GM23338 (cell line): Measurements from ENCODE around the gene PIK3R3. TPM values are rescaled to one million over a fixed set of nuclear protein-coding genes. Genes with fewer than 3 reads are reported as not detected.
A peak's percentile ranks its signal among the peaks of the same experiment; 100 is the strongest.

ENCODE experiments used
- ATAC-seq: fragments of 200-7000 bp; cut with Tn5 transposase; 3 replicates; pipeline ENCODE4 v1.9.1; 2020
- DNase-seq: peaks from one replicate; pipeline ENCODE4 v3.0.0-alpha.2; 2015; ENCODE audit warnings: low spot score
- H2AFZ ChIP-seq: fragments of 200-600 bp; sonication (generic); 2 replicates; pipeline ENCODE4 v1.8.0; 2016; ENCODE audit warnings: antibody characterized with exemption, mild to moderate bottlenecking, moderate library complexity
- H3F3A ChIP-seq: fragments of 200-600 bp; sonication (generic); replicated peaks from 2 replicates; pipeline ENCODE4 v1.8.0; 2017; ENCODE audit warnings: antibody characterized with exemption, mixed run types, low read depth
- H3K27ac ChIP-seq: fragments of 200-600 bp; sonication (generic); 2 replicates; pipeline ENCODE4 v1.6.1; 2016; ENCODE audit warnings: low read depth
- H3K27me3 ChIP-seq: fragments of 200-600 bp; sonication (generic); 2 replicates; pipeline ENCODE4 v1.8.0; 2016; ENCODE audit warnings: mild to moderate bottlenecking, mixed run types, moderate library complexity; ENCODE audit not compliant: insufficient read depth
- H3K36me3 ChIP-seq: fragments of 200-600 bp; sonication (generic); 2 replicates; pipeline ENCODE4 v1.8.0; 2016; ENCODE audit warnings: mild to moderate bottlenecking; ENCODE audit not compliant: insufficient read depth
- H3K4me1 ChIP-seq: fragments of 200-600 bp; sonication (generic); 2 replicates; pipeline ENCODE4 v1.8.0; 2016; ENCODE audit warnings: mild to moderate bottlenecking, moderate library complexity; ENCODE audit not compliant: insufficient read depth
- H3K4me2 ChIP-seq: fragments of 200-600 bp; sonication (generic); 2 replicates; pipeline ENCODE4 v1.7.1; 2017; ENCODE audit warnings: mixed run types
- H3K4me3 ChIP-seq: fragments of 200-600 bp; sonication (generic); 2 replicates; pipeline ENCODE4 v1.6.1; 2016; ENCODE audit warnings: mixed run types
- H3K79me2 ChIP-seq: fragments of 200-600 bp; sonication (generic); replicated peaks from 2 replicates; pipeline ENCODE4 v1.8.0; 2017; ENCODE audit warnings: mild to moderate bottlenecking; ENCODE audit not compliant: insufficient read depth
- H3K9me2 ChIP-seq: fragments of 200-600 bp; sonication (generic); 2 replicates; pipeline ENCODE4 v1.8.0; 2017; ENCODE audit not compliant: insufficient read depth
- H4K20me1 ChIP-seq: fragments of 200-600 bp; sonication (generic); replicated peaks from 2 replicates; pipeline ENCODE4 v1.8.0; 2017; ENCODE audit warnings: mild to moderate bottlenecking; ENCODE audit not compliant: insufficient read depth
- H3K27ac Mint-ChIP-seq: 2 replicates; pipeline ENCODE4 v1.8.0; 2020; ENCODE audit warnings: inconsistent platforms, mild to moderate bottlenecking, moderate library complexity, mixed read lengths
- H3K27me3 Mint-ChIP-seq: 3 replicates; pipeline ENCODE4 v1.8.0; 2022; ENCODE audit warnings: low read depth, mild to moderate bottlenecking, moderate library complexity, mixed read lengths, inconsistent platforms; ENCODE audit not compliant: insufficient read depth, poor library complexity
- H3K36me3 Mint-ChIP-seq: 3 replicates; pipeline ENCODE4 v1.8.0; 2021; ENCODE audit warnings: low read depth, mild to moderate bottlenecking, inconsistent platforms, moderate library complexity, mixed read lengths
- H3K4me1 Mint-ChIP-seq: 3 replicates; pipeline ENCODE4 v1.8.0; 2020; ENCODE audit warnings: mild to moderate bottlenecking, inconsistent platforms, mixed read lengths
- H3K4me3 Mint-ChIP-seq: 3 replicates; pipeline ENCODE4 v1.8.0; 2021; ENCODE audit warnings: moderate library complexity, mild to moderate bottlenecking, inconsistent platforms, mixed read lengths
- H3K9me3 Mint-ChIP-seq: 3 replicates; pipeline ENCODE4 v1.8.0; 2020; ENCODE audit warnings: moderate library complexity, mild to moderate bottlenecking, inconsistent platforms, mixed read lengths
- CREB1 ChIP-seq: fragments of 250-450 bp; sonication (Bioruptor Pico); IDR thresholded peaks from 2 replicates; pipeline ENCODE4 v1.5.0; 2020; ENCODE audit warnings: low read depth, mild to moderate bottlenecking, moderate library complexity
- CTCF ChIP-seq, 2 experiments: fragments of 200-600 bp in 1 of 2; sonication (generic) in 1 of 2; conservative IDR thresholded peaks; 2 replicates each; pipeline versions ENCODE4 v1.5.1 to v1.6.1; 2016 to 2017; ENCODE audit warnings: antibody characterized with exemption in 2 of 2, low read depth in 2 of 2, mild to moderate bottlenecking in 2 of 2, moderate library complexity in 1 of 2
- EZH2 ChIP-seq: fragments of 200-600 bp; sonication (generic); IDR thresholded peaks from one replicate; pipeline ENCODE4 v1.8.0; 2017; ENCODE audit warnings: antibody characterized with exemption, mild to moderate bottlenecking, low read depth; ENCODE audit not compliant: unreplicated experiment
- EZH2phosphoT487 ChIP-seq: fragments of 200-600 bp; sonication (generic); IDR thresholded peaks from one replicate; pipeline ENCODE4 v1.8.1; 2018; ENCODE audit warnings: antibody characterized with exemption; ENCODE audit not compliant: unreplicated experiment
- JUNB ChIP-seq: IDR thresholded peaks from one replicate; pipeline ENCODE4 v1.6.1; 2016; ENCODE audit warnings: antibody characterized with exemption; ENCODE audit not compliant: unreplicated experiment
- NANOG ChIP-seq: IDR thresholded peaks from 2 replicates; pipeline ENCODE4 v1.6.1; 2016; ENCODE audit warnings: antibody characterized with exemption, borderline replicate concordance
- POLR2AphosphoS5 ChIP-seq: IDR thresholded peaks from 2 replicates; pipeline ENCODE4 v1.6.1; 2016; ENCODE audit warnings: antibody characterized with exemption, low read depth
- STAT1 ChIP-seq: IDR thresholded peaks from one replicate; pipeline ENCODE4 v1.6.1; 2016; ENCODE audit warnings: antibody characterized with exemption; ENCODE audit not compliant: unreplicated experiment
- ZNF114 ChIP-seq: fragments of 250-450 bp; sonication (Bioruptor Pico); IDR thresholded peaks from 2 replicates; pipeline ENCODE4 v1.5.0; 2020; ENCODE audit warnings: mild to moderate bottlenecking, moderate library complexity
- ZNF331 ChIP-seq: fragments of 250-450 bp; sonication (Bioruptor Pico); IDR thresholded peaks from 2 replicates; pipeline ENCODE4 v1.5.0; 2020; ENCODE audit warnings: low read depth, mild to moderate bottlenecking, moderate library complexity
- polyA plus RNA-seq: library from polyadenylated mRNA; unstranded; fragments of >200 nt; fragmentation: Nextera tagmentation; extraction: Ambion mirVana; gene quantifications from 2 replicates; pipeline ENCODE4 v1.2.1, GENCODE V29; 2016
- total RNA-seq: library from RNA; depleted of rRNA; stranded (reverse); fragments of >200 nt; shearing (Covaris generic); gene quantifications from 2 replicates; pipeline ENCODE4 v1.2.3, GENCODE V29; 2014
- TF ChIP-seq, protein P1 (sequence below): fragments of 250-450 bp; sonication (Bioruptor Pico); IDR thresholded peaks from 2 replicates; pipeline ENCODE4 v1.5.0; 2020; ENCODE audit warnings: mild to moderate bottlenecking, moderate library complexity
- TF ChIP-seq, protein P2 (sequence below): IDR thresholded peaks from one replicate; pipeline ENCODE4 v1.6.1; 2018; ENCODE audit warnings: antibody characterized with exemption; ENCODE audit not compliant: unreplicated experiment
- TF ChIP-seq, protein P3 (sequence below): IDR thresholded peaks from 2 replicates; pipeline ENCODE4 v1.6.1; 2016; ENCODE audit warnings: antibody characterized with exemption

Gene PIK3R3
- total and polyA plus RNA-seq, 2 experiments from 2014 or later: 7.5 to 8.6 TPM

- no peaks in the 10 kb centered on the region for H3K36me3 ChIP-seq
- peaks cover 17% of the 10 kb centered on the region for H3K79me2 ChIP-seq
- H3K4me1 ChIP-seq: peaks cover 23% of the 10 kb centered on the region
- Mint-ChIP-seq H3K36me3 (no peaks in the 10 kb centered on the region), H3K4me1 (peaks cover 27% of the 10 kb centered on the region), H3K4me3 (peak overlapping the region; percentile 93), H3K27me3 (peaks cover 9% of the 10 kb centered on the region), H3K9me3 (no peaks in the 10 kb centered on the region), H3K27ac (peak overlapping the region; percentile 100; the same call in 1 of the 2 replicates)
- H3K9me2 ChIP-seq: no peaks in the 10 kb centered on the region
- peak overlapping the region; percentile 91 for H3K4me3 ChIP-seq
- no peaks in the 10 kb centered on the region for H4K20me1 ChIP-seq
- DNase-seq (no peak), ATAC-seq (no peak)
- H3K4me2 ChIP-seq: peak overlapping the region; percentile 85
- H2AFZ ChIP-seq: peak overlapping the region; percentile 90; the same call in 1 of the 2 replicates
- no peak for TF ChIP-seq ZNF331
- no peak for TF ChIP-seq EZH2
- TF ChIP-seq, protein P1, sequence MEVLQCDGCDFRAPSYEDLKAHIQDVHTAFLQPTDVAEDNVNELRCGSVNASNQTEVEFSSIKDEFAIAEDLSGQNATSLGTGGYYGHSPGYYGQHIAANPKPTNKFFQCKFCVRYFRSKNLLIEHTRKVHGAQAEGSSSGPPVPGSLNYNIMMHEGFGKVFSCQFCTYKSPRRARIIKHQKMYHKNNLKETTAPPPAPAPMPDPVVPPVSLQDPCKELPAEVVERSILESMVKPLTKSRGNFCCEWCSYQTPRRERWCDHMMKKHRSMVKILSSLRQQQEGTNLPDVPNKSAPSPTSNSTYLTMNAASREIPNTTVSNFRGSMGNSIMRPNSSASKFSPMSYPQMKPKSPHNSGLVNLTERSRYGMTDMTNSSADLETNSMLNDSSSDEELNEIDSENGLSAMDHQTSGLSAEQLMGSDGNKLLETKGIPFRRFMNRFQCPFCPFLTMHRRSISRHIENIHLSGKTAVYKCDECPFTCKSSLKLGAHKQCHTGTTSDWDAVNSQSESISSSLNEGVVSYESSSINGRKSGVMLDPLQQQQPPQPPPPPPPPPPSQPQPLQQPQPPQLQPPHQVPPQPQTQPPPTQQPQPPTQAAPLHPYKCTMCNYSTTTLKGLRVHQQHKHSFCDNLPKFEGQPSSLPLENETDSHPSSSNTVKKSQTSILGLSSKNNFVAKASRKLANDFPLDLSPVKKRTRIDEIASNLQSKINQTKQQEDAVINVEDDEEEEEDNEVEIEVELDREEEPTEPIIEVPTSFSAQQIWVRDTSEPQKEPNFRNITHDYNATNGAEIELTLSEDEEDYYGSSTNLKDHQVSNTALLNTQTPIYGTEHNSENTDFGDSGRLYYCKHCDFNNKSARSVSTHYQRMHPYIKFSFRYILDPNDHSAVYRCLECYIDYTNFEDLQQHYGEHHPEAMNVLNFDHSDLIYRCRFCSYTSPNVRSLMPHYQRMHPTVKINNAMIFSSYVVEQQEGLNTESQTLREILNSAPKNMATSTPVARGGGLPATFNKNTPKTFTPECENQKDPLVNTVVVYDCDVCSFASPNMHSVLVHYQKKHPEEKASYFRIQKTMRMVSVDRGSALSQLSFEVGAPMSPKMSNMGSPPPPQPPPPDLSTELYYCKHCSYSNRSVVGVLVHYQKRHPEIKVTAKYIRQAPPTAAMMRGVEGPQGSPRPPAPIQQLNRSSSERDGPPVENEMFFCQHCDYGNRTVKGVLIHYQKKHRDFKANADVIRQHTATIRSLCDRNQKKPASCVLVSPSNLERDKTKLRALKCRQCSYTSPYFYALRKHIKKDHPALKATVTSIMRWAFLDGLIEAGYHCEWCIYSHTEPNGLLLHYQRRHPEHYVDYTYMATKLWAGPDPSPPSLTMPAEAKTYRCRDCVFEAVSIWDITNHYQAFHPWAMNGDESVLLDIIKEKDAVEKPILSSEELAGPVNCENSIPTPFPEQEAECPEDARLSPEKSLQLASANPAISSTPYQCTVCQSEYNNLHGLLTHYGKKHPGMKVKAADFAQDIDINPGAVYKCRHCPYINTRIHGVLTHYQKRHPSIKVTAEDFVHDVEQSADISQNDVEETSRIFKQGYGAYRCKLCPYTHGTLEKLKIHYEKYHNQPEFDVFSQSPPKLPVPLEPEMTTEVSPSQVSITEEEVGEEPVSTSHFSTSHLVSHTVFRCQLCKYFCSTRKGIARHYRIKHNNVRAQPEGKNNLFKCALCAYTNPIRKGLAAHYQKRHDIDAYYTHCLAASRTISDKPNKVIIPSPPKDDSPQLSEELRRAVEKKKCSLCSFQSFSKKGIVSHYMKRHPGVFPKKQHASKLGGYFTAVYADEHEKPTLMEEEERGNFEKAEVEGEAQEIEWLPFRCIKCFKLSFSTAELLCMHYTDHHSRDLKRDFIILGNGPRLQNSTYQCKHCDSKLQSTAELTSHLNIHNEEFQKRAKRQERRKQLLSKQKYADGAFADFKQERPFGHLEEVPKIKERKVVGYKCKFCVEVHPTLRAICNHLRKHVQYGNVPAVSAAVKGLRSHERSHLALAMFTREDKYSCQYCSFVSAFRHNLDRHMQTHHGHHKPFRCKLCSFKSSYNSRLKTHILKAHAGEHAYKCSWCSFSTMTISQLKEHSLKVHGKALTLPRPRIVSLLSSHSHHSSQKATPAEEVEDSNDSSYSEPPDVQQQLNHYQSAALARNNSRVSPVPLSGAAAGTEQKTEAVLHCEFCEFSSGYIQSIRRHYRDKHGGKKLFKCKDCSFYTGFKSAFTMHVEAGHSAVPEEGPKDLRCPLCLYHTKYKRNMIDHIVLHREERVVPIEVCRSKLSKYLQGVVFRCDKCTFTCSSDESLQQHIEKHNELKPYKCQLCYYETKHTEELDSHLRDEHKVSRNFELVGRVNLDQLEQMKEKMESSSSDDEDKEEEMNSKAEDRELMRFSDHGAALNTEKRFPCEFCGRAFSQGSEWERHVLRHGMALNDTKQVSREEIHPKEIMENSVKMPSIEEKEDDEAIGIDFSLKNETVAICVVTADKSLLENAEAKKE (CRISPR knock-in tag): no peak
- no peak for TF ChIP-seq POLR2AphosphoS5
- TF ChIP-seq ZNF114 (CRISPR knock-in tag): no peak
- TF ChIP-seq, protein P2, sequence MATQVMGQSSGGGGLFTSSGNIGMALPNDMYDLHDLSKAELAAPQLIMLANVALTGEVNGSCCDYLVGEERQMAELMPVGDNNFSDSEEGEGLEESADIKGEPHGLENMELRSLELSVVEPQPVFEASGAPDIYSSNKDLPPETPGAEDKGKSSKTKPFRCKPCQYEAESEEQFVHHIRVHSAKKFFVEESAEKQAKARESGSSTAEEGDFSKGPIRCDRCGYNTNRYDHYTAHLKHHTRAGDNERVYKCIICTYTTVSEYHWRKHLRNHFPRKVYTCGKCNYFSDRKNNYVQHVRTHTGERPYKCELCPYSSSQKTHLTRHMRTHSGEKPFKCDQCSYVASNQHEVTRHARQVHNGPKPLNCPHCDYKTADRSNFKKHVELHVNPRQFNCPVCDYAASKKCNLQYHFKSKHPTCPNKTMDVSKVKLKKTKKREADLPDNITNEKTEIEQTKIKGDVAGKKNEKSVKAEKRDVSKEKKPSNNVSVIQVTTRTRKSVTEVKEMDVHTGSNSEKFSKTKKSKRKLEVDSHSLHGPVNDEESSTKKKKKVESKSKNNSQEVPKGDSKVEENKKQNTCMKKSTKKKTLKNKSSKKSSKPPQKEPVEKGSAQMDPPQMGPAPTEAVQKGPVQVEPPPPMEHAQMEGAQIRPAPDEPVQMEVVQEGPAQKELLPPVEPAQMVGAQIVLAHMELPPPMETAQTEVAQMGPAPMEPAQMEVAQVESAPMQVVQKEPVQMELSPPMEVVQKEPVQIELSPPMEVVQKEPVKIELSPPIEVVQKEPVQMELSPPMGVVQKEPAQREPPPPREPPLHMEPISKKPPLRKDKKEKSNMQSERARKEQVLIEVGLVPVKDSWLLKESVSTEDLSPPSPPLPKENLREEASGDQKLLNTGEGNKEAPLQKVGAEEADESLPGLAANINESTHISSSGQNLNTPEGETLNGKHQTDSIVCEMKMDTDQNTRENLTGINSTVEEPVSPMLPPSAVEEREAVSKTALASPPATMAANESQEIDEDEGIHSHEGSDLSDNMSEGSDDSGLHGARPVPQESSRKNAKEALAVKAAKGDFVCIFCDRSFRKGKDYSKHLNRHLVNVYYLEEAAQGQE: no peak
- no peak for TF ChIP-seq EZH2phosphoT487
- no peak for TF ChIP-seq JUNB
- TF ChIP-seq CTCF (conservative IDR thresholded peaks at IDR 0.05; ENCODE audit: low read depth in 2 of 2): no peak
- TF ChIP-seq, protein P3, sequence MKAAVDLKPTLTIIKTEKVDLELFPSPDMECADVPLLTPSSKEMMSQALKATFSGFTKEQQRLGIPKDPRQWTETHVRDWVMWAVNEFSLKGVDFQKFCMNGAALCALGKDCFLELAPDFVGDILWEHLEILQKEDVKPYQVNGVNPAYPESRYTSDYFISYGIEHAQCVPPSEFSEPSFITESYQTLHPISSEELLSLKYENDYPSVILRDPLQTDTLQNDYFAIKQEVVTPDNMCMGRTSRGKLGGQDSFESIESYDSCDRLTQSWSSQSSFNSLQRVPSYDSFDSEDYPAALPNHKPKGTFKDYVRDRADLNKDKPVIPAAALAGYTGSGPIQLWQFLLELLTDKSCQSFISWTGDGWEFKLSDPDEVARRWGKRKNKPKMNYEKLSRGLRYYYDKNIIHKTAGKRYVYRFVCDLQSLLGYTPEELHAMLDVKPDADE: no peak
- no peak for TF ChIP-seq CREB1 (CRISPR knock-in tag)
- no peak for TF ChIP-seq STAT1
- TF ChIP-seq NANOG: no peak
- peaks cover 18% of the 10 kb centered on the region for H3K27me3 ChIP-seq
- H3F3A ChIP-seq: peaks cover 8% of the 10 kb centered on the region
- H3K27ac ChIP-seq: peak overlapping the region; percentile 91
These were observed 1.4 kb upstream of the PIK3R3 start for GRCh38 chr1:46133781-46134350.
